Iris pigment epithelial cell (primary cell): ENCODE measurements around the gene SETDB2.

Experiments
- DNase-seq: peaks from one replicate; pipeline ENCODE4 v3.0.0-alpha.2; 2011; ENCODE audit warnings: low read depth

Gene SETDB2

GRCh38 chr13:49435992-49436391 lies 8.1 kb upstream of the SETDB2 start:
- peak; percentile 58 for DNase-seq

DNA sequence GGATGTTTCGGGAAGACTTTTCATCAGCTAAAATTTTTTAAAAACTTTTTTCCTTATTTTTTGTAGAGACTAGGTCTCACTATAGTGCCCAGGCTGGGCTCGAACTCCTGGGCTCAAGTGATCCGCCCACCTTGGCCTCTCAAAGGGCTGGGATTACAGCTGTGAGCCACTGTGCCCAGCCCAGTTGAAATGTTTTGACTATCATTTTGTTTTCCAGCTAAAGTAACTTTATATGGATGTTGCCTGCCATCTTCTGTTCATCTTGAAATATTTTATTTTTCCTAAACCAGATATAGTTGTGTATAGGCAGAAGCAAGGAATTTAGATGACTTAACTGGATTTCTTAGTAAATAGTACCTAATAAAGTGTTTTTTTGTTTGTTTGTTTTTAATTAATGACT lies 7.2 kb upstream of the SETDB2 start:
- DNase-seq: peak; percentile 54

- no peak for DNase-seq
Observed at GRCh38 chr13:49437705-49438104, 6.4 kb upstream of the SETDB2 start.

DNA sequence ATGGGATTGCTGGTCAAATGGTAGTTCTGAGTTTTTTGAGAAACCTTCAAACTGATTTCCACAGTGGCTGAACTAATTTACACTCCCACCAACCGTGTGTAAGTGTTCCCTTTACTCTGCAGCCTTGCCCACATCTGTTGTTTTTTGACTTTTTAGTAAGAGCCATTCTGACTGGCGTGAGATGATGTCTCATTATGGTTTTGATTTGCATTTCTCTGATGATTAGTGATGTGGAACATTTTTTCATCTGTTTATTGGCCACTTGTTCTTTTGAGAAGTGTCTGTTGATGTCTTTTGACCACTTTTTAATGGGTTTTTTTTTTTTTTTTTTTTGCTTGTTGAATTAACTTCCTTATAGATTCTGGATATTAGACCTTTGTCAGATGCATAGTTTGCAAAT lies 4.5 kb upstream of the SETDB2 start:
- no peak for DNase-seq

- DNase-seq: no peak
Observed at GRCh38 chr13:49441312-49441711, 2.8 kb upstream of the SETDB2 start.

DNA sequence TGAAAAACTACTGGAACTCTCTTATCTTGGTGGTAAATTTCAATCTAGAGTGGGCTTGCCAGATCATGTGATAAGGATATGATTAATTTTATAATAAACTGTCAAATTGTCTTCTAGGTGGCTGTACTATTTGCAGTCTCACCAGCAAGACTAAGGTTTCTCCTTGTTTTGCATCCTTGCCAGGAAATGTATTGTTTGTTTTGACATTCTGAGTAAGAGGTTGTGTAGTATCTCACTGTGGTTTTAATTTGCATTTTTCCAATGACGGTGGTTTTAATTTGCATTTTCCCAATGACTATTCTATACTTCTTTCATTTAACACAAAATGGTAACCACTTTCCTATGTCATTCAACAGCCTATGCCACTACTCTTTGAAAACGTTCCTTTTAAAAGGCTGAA lies 2.2 kb upstream of the SETDB2 start:
- peak; percentile 74 for DNase-seq

DNA sequence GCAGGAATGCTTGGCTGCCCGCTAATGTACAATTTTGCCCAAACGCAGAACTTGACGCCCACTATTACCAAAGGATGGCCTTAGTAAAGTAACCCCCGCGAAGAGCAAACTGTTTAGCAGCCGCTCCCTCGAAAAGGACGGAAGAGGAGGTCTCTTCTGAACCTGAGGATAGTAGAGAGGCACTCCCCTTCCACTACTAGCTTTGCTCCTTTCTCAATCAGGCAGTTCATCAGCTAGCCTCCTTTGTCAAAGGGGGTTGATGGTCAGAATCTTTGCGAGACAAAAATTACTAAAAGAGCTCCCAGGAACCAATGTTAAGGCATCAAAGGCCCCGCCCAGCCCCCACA lies 744 bp upstream of the SETDB2 start:
- peak; percentile 42 for DNase-seq

- DNase-seq: peak; percentile 52
Observed at GRCh38 chr13:49444524-49445395, 686 bp downstream of the SETDB2 start.

DNA sequence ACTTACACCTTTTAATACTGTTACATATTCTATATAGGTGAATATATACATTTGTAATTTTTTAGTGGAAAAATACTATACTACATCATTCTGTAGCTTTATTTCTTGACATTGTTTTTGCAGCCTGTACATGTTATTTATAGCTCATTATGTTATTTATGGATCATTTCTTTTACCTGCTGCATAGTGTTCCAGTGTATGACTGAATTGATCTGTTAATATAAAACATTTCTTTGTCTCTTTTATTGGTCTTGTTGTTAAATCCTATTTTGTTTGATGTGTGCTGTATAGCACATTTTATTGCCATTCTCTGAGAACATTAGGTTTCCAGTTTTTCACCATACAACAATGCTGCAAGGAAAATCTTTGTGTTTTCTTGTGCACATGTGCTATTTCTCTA lies 2.4 kb downstream of the SETDB2 start:
- no peak for DNase-seq

GRCh38 chr13:49448753-49449152 lies 4.7 kb downstream of the SETDB2 start:
- no peak for DNase-seq

DNA sequence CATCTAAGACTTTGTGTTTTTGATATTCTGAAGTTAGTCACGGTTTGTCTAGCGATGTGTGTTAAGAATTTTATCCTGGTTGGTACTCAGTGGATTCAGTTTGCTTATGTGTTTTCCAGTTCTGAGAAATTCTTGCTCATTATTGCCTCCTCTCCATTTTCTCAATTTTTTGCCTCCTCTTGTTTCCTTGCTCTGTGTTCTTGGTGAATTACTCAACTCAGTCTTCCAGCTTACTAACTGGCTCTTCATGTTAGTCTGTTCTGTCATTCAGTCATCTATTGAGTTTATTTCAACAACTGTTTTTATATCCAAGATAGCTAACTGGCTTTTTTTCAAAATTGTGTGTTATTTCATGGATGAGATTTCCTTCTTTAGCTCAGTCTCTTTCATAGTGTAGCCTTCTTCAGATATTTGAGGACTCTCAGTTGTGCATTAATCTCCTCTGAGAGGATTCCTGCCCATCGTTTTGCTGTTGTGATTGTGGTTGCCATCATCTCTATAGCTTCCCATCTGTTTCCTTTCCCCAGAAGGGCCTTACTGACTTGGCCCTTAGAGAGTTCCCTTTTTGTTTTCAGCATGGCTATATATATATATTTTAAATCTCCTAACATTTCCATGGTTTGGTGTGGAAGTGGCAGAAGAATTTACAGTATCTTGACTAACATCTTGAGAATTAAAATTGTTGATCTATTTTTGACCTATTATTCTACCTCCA lies 6.2 kb downstream of the SETDB2 start:
- DNase-seq: no peak

GRCh38 chr13:49452725-49453457 lies 8.8 kb downstream of the SETDB2 start:
- DNase-seq: no peak

- no peak for DNase-seq
Observed at GRCh38 chr13:49453465-49453864, 9.4 kb downstream of the SETDB2 start.

GRCh38 chr13:49454388-49455006 lies 10.4 kb downstream of the SETDB2 start:
- DNase-seq: peak; percentile 89

DNA sequence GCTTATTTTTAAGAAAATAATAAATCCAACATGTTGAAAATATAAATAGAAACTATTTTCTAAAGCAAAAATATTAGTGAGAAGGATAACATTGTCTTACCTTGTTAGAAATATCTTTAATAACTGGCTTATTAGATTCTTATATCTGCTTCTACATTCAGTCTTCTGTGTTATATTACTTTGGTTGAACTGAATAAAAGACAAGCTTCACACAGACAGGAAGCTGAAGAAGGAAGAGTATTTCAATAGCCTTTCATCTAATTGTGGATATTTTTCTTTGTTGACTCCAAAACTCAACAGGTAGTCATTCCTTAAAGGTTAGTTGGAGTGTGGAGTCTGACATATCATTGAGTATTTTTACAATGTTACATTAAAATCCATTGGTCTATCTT lies 10.9 kb downstream of the SETDB2 start:
- no peak for DNase-seq

- DNase-seq: peak; percentile 83
Observed at GRCh38 chr13:49456156-49456555, 12.1 kb downstream of the SETDB2 start.

- peak; percentile 71 for DNase-seq
Observed at GRCh38 chr13:49457221-49457620, 13.1 kb downstream of the SETDB2 start.

- DNase-seq: no peak
Observed at GRCh38 chr13:49459580-49459979, 15.5 kb downstream of the SETDB2 start.

- no peak for DNase-seq
Observed at GRCh38 chr13:49464085-49464484, 20.0 kb downstream of the SETDB2 start.

GRCh38 chr13:49464621-49465325 lies 20.7 kb downstream of the SETDB2 start:
- DNase-seq: peak; percentile 76

- DNase-seq: no peak
Observed at GRCh38 chr13:49466292-49466838, 22.3 kb downstream of the SETDB2 start.
